Measurements from ENCODE around the gene DYNC1H1.

DYNC1H1 gene

GRCh38 chr14:101964297-101965180, at the start of gene DYNC1H1:
Gene DYNC1H1 (plus strand): TSS chr14:101964573. CDS start chr14:101964692, 119 bp downstream.
- DNase-seq (ENCODE audit: low read depth in 2 of 3, low spot score in 2 of 3): peak; percentile 69 to 85 (median 70)

DNA sequence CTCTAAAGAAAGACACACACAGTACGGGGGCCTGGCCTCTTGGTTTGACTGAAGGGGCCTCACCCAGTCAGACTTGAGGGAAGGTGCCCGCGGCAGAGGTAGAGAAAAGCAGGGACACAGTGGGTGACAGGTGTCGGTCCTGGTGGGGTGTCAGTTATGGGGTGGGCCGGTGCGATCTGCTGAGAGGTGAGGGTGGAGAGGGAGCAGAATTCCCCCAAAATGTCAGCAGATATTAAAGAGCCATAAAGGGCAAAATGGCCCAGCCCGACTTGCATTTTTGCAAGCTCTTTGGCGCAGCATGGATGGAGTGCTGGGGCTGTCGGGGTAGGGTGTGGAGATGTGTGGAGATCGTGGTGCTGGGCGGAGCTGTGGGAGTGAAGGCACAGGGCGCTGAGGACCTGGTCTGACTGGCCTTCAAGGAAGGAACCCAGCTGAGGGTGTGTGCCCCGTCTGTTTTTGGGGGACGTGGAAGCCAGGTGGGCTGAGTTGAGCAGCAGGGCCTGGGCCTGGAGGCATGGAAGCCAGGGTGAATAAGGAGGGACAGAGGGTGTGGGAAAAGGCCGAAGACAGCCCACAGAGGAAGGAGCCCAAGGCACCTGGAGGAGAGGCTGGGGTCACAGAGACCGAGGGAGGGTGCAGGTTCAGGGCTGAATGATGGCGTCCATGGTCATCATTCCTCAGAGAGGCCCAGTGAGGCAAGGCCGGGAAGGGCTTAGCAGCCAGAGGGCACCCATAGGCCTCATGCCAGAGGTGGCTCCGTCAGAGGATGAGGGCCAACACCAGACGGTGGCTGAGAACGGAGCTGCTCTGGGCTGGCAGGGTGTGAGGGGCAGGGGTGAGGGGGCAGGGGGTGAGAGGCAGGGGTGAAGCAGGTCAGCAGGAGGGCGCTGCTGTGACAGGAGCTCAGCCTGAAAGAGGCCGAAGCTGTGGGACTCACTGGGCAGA, 48.2 kb upstream of the DYNC1H1 start:
- DNase-seq (ENCODE audit: low read depth in 2 of 3, low spot score in 2 of 3): no peak

DNA sequence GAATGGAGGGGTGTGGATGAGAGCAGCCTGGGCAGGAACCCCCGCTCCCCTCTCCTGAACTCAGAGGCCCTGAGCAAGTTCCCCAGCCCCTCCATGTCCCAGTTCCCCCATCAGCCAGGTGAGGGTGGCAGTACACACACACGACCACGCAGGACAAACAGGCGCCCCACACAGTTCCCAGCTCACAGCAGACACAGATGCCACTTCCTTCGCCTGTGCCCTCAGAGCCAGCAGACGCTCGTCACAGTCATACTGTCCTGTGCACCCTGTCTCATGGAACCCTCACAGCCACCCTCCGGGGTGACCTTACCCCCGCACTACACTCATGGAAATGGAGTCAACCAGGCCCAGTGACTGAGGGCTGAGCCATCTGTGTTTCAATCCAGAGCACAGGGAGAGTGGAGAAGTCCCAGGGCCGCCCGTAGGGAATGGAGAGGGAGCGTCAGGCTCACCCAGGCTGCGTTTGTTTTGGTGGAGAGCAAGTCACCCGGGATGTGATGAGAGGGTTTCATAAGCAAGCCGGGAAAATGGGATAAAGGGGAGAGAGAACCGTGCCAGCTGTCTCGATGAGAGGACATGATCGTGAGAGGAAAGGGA, 47.5 kb upstream of the DYNC1H1 start:
- DNase-seq (ENCODE audit: low read depth in 2 of 3, low spot score in 2 of 3): no peak

GRCh38 chr14:101917413-101918017, 46.9 kb upstream of the DYNC1H1 start:
- DNase-seq (ENCODE audit: low read depth in 2 of 3, low spot score in 2 of 3): no peak

DNA sequence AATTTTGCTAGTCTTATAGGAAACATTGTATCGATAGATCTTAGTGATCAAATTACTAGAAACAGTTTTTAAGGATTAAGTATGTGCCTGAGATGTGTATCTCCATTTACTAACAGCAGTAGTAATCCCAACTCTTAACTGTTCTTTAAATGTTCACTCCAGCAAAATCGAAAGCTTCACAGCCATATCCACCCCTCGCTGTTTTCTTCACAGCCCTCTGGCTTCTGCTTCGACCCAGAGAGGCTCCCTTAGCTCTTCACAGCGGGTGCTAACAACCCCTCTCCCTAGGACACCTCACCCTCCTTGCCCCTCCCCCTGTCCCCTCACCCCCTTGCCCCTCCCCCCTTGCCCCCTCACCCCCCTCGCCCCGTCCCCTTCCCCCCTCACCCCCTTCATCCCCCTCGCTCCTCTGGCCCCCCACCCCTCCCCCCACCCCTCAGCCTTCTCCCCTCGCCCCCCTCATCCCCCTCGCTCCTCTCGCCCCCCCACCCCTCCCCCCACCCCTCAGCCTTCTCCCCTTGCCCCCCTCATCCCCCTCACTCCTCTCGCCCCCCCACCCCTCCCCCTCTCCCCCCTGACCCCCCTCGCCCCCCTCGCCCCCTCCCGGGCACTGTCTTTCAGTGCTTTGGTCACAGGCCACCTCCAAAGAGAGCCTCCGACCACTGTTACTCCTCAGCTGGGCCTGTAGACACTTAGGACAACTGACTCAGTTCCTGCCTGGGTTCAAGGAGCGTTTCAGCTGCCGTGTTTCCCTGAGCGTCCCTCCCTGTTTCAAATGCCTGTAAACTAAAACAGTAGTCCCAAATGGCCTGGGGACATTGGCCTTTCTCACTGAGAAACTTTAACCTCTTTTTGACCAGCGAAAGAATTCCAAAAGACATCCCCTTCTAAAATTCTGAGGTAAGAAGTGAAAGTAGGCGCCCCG, 46.0 kb upstream of the DYNC1H1 start:
- no peak for DNase-seq (ENCODE audit: low read depth in 2 of 3, low spot score in 2 of 3)

DNA sequence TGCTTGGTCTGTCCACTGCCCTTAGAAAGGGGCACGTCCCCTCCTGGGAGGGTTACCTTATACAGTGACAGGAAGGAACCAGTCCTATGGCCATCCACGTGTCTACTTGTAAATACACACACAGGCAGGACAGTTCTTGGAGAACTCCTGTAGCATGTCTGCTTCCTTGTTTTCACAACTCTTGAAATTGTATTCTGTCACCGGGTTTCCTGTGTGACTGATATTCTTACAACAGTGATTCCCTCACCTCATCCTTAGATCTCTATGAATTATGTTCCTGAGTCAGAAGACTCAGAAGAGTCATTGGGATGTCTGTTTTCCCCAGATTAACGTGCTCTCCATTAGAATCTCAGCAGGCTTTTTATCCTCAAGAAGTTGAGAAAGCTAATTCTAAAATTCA, 44.1 kb upstream of the DYNC1H1 start:
- DNase-seq (ENCODE audit: low read depth in 2 of 3, low spot score in 2 of 3): no peak

- no peak for DNase-seq (ENCODE audit: low read depth in 2 of 3, low spot score in 2 of 3)
These were observed 41.5 kb upstream of the DYNC1H1 start for GRCh38 chr14:101922866-101923265.

GRCh38 chr14:101925152-101925551, 39.2 kb upstream of the DYNC1H1 start:
- DNase-seq (ENCODE audit: low read depth in 2 of 3, low spot score in 2 of 3): no peak

DNA sequence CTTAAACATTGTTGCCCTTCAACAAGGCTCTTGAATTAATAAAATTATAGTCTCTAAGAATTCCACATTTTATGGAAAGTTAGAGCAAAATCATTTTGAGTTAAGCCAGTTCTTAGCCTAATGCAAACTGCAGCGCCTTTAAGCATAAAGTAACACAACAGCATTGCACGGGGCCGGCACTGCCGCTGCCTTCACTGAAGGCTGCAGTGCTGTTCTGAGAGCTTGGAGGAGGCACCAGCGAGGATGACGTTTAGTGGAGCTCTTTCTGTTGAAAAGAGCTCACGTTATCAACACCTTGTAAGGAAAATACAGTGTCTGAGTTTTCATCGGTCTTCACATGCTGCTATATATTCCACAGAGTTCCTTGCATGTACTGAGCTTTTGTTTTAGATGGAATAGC, 38.3 kb upstream of the DYNC1H1 start:
- DNase-seq (ENCODE audit: low read depth in 2 of 3, low spot score in 2 of 3): no peak

- DNase-seq (ENCODE audit: low read depth in 2 of 3, low spot score in 2 of 3): no peak
These were observed 37.8 kb upstream of the DYNC1H1 start for GRCh38 chr14:101926620-101927019.

- no peak for DNase-seq (ENCODE audit: low read depth in 2 of 3, low spot score in 2 of 3)
These were observed 36.5 kb upstream of the DYNC1H1 start for GRCh38 chr14:101927859-101928258.

GRCh38 chr14:101928415-101928841, 35.9 kb upstream of the DYNC1H1 start:
- DNase-seq (ENCODE audit: low read depth in 2 of 3, low spot score in 2 of 3): no peak

DNA sequence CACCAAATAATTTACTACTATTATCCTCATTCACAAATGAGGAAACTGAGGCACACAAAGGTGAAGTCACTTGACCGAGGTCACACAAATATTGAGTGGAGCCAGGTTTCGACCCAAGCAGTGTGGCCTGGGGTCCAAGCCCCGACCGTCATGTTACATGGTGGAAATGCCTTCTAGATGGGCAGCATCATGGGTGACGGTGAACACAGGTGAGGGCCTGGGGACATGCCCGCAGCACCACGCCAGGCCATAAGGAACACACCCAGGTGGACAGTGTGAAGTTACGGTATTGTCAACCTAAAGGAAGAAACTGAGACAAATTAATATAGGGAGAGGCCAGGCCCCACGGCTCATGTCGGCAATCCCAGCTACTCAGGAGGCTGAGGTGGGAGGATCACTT, 35.3 kb upstream of the DYNC1H1 start:
- DNase-seq (ENCODE audit: low read depth in 2 of 3, low spot score in 2 of 3): no peak

DNA sequence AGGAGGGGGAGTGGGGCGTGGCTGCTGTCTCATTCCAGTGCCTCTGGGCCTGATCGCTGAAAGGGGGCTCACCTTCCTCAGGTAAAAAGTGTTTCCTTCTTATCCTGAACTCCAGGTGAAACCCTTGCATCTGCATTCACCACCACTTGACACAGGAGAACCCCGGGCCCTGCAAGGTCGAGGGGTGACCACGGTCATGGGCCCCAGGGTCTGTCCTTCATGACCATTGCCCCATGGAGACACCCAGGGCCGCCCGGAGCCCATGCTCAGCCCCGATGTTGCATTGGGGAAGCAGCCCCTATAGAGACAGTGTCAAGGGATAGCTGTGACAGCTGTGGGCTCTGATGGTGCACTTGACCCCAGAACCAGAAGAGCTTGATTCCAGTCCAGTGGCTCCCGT, 34.4 kb upstream of the DYNC1H1 start:
- DNase-seq (ENCODE audit: low read depth in 2 of 3, low spot score in 2 of 3): no peak

DNA sequence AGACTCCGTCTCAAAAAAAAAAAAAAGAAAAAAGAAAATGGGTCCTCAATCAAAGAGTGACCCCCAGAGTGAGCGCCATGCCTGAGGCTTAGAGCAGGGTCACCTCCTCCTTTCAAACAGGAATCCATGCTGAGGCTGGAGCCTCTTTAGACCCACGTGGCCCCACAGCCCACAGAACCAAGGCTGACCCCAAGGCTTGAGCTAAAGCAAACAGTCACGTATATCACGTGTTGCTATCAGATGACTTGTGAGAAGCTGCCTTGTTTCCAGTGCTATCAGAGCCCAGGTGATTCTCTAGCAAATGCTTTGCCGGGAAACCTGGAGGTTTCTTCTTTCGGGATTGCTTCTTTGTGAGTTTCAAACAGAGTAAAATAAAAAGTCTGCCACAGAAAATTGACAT, 31.7 kb upstream of the DYNC1H1 start:
- no peak for DNase-seq (ENCODE audit: low read depth in 2 of 3, low spot score in 2 of 3)

DNA sequence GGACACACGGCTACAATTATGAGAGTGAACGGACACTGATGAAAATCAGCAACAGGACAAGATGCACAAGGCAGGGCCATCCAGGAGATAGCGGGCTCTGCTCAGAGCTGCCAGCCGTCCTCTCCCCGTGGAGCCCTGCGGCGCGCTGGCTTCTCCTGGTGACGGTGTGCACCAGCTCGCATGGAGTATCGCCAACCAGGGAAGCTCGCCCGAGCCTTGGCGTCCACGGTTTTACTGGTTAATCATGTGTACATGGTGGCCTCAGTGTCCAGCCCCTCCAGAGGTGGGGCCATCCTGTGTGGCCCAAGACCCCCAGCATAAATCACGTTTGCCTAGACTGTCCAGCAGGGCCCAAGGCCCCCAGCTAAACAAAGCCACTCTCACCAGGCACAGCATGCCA, 31.2 kb upstream of the DYNC1H1 start:
- DNase-seq (ENCODE audit: low read depth in 2 of 3, low spot score in 2 of 3): no peak

GRCh38 chr14:101934601-101935150, 29.7 kb upstream of the DYNC1H1 start:
- no peak for DNase-seq (ENCODE audit: low read depth in 2 of 3, low spot score in 2 of 3)

- DNase-seq (ENCODE audit: low read depth in 2 of 3, low spot score in 2 of 3): no peak
These were observed 26.2 kb upstream of the DYNC1H1 start for GRCh38 chr14:101937926-101938767.

- no peak for DNase-seq (ENCODE audit: low read depth in 2 of 3, low spot score in 2 of 3)
These were observed 24.7 kb upstream of the DYNC1H1 start for GRCh38 chr14:101939646-101940170.

All from activated CD8-positive, alpha-beta memory T cell treated with anti-CD3 and anti-CD28 coated beads for 48 hours (primary cell).